ENCODE measurements around the gene FAM124A. TPM values are rescaled to one million over a fixed set of nuclear protein-coding genes. Genes with fewer than 3 reads are reported as not detected.

The FAM124A gene
- polyA plus RNA-seq, 2 of the 4 experiments (the other 2 are of a cell fraction), result 1.5 to 1.6 TPM

DNA sequence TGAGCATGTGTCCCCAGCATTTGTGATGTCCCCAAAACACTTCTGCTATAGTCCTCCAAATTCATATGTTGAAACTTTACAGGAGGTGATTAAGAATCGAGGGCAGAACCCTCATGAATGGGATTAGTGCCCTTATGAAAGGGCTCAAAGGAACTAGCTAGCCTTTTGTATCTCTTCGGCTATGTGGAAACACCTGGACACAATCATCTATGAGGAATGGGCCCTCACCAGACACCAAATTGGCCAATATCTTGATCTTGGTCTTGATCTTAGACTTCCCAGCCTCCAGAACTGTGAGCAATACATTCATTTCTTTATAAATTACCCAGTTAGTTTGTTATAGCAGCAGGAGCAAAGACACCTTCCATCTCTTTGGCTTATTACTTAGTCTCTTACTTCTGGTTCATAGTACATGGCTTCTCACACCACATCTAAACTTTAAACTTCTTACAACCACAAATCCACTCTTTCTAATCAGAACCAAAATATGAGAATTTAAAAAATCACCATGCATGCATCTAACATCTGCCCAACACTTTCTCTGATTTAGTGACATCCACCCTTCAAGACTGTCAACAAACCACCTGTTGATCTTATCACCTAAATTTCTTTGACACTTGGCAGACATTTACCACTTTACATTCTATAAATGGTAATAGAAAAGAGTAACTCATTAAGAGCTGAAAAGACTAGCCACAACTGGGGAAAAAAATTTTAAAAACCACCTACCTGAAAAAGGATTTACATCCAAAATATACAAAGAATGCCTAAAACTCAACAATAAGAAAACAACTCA is 110.6 kb downstream of the FAM124A start:
- POLR2A ChIA-PET, result no interaction called here
- Histone ChIP-seq H3K4me1 (no peaks in the 10 kb centered on the region), H3K4me3 (no peak overlapping the region), H3K9me3 (no peaks in the 10 kb centered on the region), H3K27ac (no peak overlapping the region), H3K4me2 (no peak overlapping the region)
- DNase-seq (ENCODE audit: low read depth in 1 of 2, low spot score in 1 of 2), result no peak
- no peak for ATAC-seq
- CTCF ChIA-PET, result interaction anchor here (2.0 kb wide), 1 partner anchor 46 kb away, joined by 4 read pairs; no protein-coding TSS in a partner anchor
- 36% methylated on average over 2 of the region's 2 CpGs for WGBS (ENCODE audit: missing lambda C conversion rate)
- TF ChIP-seq ZFP36 (IDR thresholded peaks at IDR 0.05; ENCODE audit: borderline replicate concordance, partially characterized antibody), result no peak
- no peak for TF ChIP-seq POLR2AphosphoS2 (conservative IDR thresholded peaks at IDR 0.05; ENCODE audit: low read length)
- no peak for TF ChIP-seq MAFK (IDR thresholded peaks at IDR 0.05; ENCODE audit: partially characterized antibody)
- TF ChIP-seq CEBPB (IDR thresholded peaks at IDR 0.05), result no peak
- TF ChIP-seq EHMT2 (IDR thresholded peaks at IDR 0.05; ENCODE audit: low read depth), result no peak
- no peak for TF ChIP-seq POLR2A (IDR thresholded peaks at IDR 0.05; ENCODE audit: low read length)
- no peak for FAIRE-seq

DNA sequence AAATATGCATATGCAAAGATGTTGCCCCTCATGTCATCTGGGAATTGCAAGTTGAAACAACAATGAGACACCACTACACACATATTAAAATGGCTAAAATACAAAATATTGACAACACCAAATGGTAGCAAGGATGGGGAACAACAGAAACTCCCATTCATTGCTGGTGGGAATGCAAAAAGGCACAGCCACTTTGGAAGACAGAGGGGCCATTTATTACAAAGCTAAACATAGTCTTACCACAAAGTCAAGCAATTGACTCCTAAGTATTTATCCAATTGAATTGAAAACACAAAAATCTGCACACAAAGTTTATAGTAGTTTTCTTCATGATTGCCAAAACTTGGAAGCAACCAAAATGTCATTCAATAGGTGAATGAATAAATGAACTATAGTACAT is 111.2 kb downstream of the FAM124A start:
- TF ChIP-seq HEYL (CRISPR knock-in tag; IDR thresholded peaks at IDR 0.05), result no peak
- TF ChIP-seq, protein P1, sequence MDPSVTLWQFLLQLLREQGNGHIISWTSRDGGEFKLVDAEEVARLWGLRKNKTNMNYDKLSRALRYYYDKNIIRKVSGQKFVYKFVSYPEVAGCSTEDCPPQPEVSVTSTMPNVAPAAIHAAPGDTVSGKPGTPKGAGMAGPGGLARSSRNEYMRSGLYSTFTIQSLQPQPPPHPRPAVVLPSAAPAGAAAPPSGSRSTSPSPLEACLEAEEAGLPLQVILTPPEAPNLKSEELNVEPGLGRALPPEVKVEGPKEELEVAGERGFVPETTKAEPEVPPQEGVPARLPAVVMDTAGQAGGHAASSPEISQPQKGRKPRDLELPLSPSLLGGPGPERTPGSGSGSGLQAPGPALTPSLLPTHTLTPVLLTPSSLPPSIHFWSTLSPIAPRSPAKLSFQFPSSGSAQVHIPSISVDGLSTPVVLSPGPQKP (IDR thresholded peaks at IDR 0.05; ENCODE audit: low read depth, low read length), result no peak
- TF ChIP-seq, protein P2, sequence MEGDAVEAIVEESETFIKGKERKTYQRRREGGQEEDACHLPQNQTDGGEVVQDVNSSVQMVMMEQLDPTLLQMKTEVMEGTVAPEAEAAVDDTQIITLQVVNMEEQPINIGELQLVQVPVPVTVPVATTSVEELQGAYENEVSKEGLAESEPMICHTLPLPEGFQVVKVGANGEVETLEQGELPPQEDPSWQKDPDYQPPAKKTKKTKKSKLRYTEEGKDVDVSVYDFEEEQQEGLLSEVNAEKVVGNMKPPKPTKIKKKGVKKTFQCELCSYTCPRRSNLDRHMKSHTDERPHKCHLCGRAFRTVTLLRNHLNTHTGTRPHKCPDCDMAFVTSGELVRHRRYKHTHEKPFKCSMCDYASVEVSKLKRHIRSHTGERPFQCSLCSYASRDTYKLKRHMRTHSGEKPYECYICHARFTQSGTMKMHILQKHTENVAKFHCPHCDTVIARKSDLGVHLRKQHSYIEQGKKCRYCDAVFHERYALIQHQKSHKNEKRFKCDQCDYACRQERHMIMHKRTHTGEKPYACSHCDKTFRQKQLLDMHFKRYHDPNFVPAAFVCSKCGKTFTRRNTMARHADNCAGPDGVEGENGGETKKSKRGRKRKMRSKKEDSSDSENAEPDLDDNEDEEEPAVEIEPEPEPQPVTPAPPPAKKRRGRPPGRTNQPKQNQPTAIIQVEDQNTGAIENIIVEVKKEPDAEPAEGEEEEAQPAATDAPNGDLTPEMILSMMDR (IDR thresholded peaks at IDR 0.05), result no peak
- TF ChIP-seq FOSL2 (IDR thresholded peaks at IDR 0.05), result no peak
- TF ChIP-seq FOSL2 (CRISPR knock-in tag; IDR thresholded peaks at IDR 0.05), result no peak
- TF ChIP-seq EHF (CRISPR knock-in tag; IDR thresholded peaks at IDR 0.05), result no peak
- no peak for TF ChIP-seq SREBF2 (IDR thresholded peaks at IDR 0.05)
- TF ChIP-seq ZNF302 (CRISPR knock-in tag; IDR thresholded peaks at IDR 0.05), result no peak
- TF ChIP-seq RAD21 (conservative IDR thresholded peaks at IDR 0.05 in 1 of 2, IDR thresholded peaks at IDR 0.05 in 1 of 2), result no peak
- TF ChIP-seq ZFP36 (IDR thresholded peaks at IDR 0.05; ENCODE audit: borderline replicate concordance, partially characterized antibody), result no peak
- TF ChIP-seq MYC (IDR thresholded peaks at IDR 0.05; ENCODE audit: borderline replicate concordance, low read length), result no peak
- TF ChIP-seq, protein P3, sequence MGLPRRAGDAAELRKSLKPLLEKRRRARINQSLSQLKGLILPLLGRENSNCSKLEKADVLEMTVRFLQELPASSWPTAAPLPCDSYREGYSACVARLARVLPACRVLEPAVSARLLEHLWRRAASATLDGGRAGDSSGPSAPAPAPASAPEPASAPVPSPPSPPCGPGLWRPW (IDR thresholded peaks at IDR 0.05), result no peak
- no peak for TF ChIP-seq EHMT2 (IDR thresholded peaks at IDR 0.05; ENCODE audit: low read depth)
- TF ChIP-seq CBX8 (IDR thresholded peaks at IDR 0.05), result no peak
- TF ChIP-seq KDM1A (IDR thresholded peaks at IDR 0.05; ENCODE audit: low read depth), result no peak
- TF ChIP-seq MAZ (IDR thresholded peaks at IDR 0.05; ENCODE audit: borderline replicate concordance, low read depth, low read length), result no peak
- Histone ChIP-seq H3K9me3 (no peaks in the 10 kb centered on the region), H3K4me2 (no peak overlapping the region), H3K4me1 (no peaks in the 10 kb centered on the region), H3K4me3 (no peak overlapping the region), H3K27ac (no peak overlapping the region)
- DNase-seq (ENCODE audit: low read depth in 1 of 2, low spot score in 1 of 2) (no peak), ATAC-seq (no peak), FAIRE-seq (no peak)
- ChIA-PET POLR2A (no interaction called here), CTCF (interaction anchor here (2.0 kb wide), 1 partner anchor 47 kb away, joined by 4 read pairs; no protein-coding TSS in a partner anchor)

DNA sequence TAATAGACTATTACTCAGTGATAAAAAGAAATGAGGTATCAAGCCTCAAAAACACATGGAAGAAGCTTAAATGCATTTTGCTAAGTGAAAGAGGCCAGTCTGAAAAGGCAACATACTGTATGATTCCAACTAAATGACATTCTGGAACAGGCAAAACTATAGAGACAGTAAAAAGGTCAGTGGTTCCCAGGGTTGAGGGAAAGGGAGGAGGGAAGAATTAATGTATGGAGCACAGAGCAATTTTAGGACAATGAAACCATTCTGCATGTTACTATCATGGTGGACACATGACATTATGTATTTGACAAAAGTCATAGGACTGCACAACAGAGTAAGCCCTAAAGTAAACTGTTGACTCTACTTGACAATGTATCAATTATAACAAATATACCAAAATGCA is 111.6 kb downstream of the FAM124A start:
- no peaks in the 10 kb centered on the region for H3K9me3 ChIP-seq
- no peak overlapping the region for H3K4me3 ChIP-seq
- TF ChIP-seq ESRRA (IDR thresholded peaks at IDR 0.05; ENCODE audit: borderline replicate concordance, low read length) (no peak), BHLHE40 (IDR thresholded peaks at IDR 0.05; ENCODE audit: low read depth, low read length) (no peak), JUN (IDR thresholded peaks at IDR 0.05) (no peak), GATA3 (IDR thresholded peaks at IDR 0.05; ENCODE audit: borderline replicate concordance) (no peak), CHD2 (IDR thresholded peaks at IDR 0.05; ENCODE audit: low read length, partially characterized antibody) (no peak), HDAC2 (IDR thresholded peaks at IDR 0.05) (no peak), RCOR1 (IDR thresholded peaks at IDR 0.05; ENCODE audit: low read depth, low read length) (no peak), CBX2 (IDR thresholded peaks at IDR 0.05; ENCODE audit: borderline replicate concordance, low read depth) (no peak), PHF8 (IDR thresholded peaks at IDR 0.05; ENCODE audit: borderline replicate concordance, low read depth) (no peak), RNF2 (IDR thresholded peaks at IDR 0.05; ENCODE audit: borderline replicate concordance, low read depth) (no peak)
- H3K27ac ChIP-seq, result no peak overlapping the region
- H3K4me2 ChIP-seq, result no peak overlapping the region
- no peak for ATAC-seq
- no peaks in the 10 kb centered on the region for H3K4me1 ChIP-seq
- ChIA-PET CTCF (interaction anchor here (2.0 kb wide), 1 partner anchor 47 kb away, joined by 4 read pairs; no protein-coding TSS in a partner anchor), POLR2A (no interaction called here)
- no peak for DNase-seq (ENCODE audit: low read depth in 1 of 2, low spot score in 1 of 2)
- no peak for FAIRE-seq
